ENCODE results near the gene IER3.

- no peak for TF ChIP-seq ARHGAP35 (IDR thresholded peaks at IDR 0.05; ENCODE audit: partially characterized antibody)
- no peak for TF ChIP-seq ARID2 (IDR thresholded peaks at IDR 0.05)
- no peak for TF ChIP-seq NFRKB (IDR thresholded peaks at IDR 0.05; ENCODE audit: low read depth)
- TF ChIP-seq ZFX (CRISPR knock-in tag; IDR thresholded peaks at IDR 0.05), result no peak
- no peak for TF ChIP-seq RBM39 (optimal IDR thresholded peaks at IDR 0.05; ENCODE audit: low read depth, low read length)
Measured at GRCh38 chr6:30747902-30748769, 3.8 kb upstream of the IER3 start.
